Heart right ventricle (tissue), 16 donors: ENCODE results near the gene ANKRD33B. TPM values are rescaled to one million over a fixed set of nuclear protein-coding genes. Genes with fewer than 3 reads are reported as not detected.

Experiments
- ATAC-seq, 8 donors: fragments of 200-7000 bp; cut with Tn5 transposase; one replicate each; pipeline ENCODE4 v1.9.1; 2020; ENCODE audit warnings: mild to moderate bottlenecking in 8 of 8, moderate library complexity in 8 of 8, moderate number of reproducible peaks in 1 of 8
- DNase-seq, 2 donors: peaks; one replicate each; pipeline ENCODE4 v3.0.0-alpha.2; 2020
- H3K27ac ChIP-seq, 10 donors: fragments of 200-600 bp; sonication (generic) in 2 of 10; one replicate each; pipeline versions ENCODE4 v1.5.0 to v1.8.0; 2020 to 2022; ENCODE audit warnings: mild to moderate bottlenecking in 3 of 10
- H3K27me3 ChIP-seq, 7 donors: fragments of 200-600 bp; one replicate each; pipeline ENCODE4 v1.8.0; 2021 to 2022; ENCODE audit warnings: mild to moderate bottlenecking in 2 of 7
- H3K36me3 ChIP-seq, 9 donors: fragments of 200-600 bp; sonication (generic) in 1 of 9; one replicate each; pipeline versions ENCODE4 v1.5.0 to v1.8.0; 2020 to 2022; ENCODE audit warnings: mild to moderate bottlenecking in 2 of 9
- H3K4me1 ChIP-seq, 9 donors: fragments of 200-600 bp; sonication (generic) in 1 of 9; one replicate each; pipeline versions ENCODE4 v1.5.0 to v1.8.0; 2020 to 2022; ENCODE audit warnings: mild to moderate bottlenecking in 4 of 9
- H3K4me3 ChIP-seq, 10 donors: fragments of 200-600 bp; sonication (generic) in 2 of 10; one replicate each; pipeline versions ENCODE4 v1.5.0 to v1.8.0; 2020 to 2022; ENCODE audit warnings: mild to moderate bottlenecking in 7 of 10, moderate library complexity in 2 of 10
- H3K9me3 ChIP-seq, 11 donors: fragments of 200-600 bp in 10 of 11; sonication (generic) in 2 of 11; one replicate each; pipeline versions ENCODE4 v1.5.0 to v1.8.0; 2013 to 2022; ENCODE audit warnings: mild to moderate bottlenecking in 2 of 11, control low read depth in 1 of 11, moderate library complexity in 1 of 11
- WGBS, 2 donors: extraction: QIAGEN DNeasy Blood & Tissue Kit; methylation state at CpG; one replicate each; pipeline ENCODE4 v1.1.7; 2013; ENCODE audit warnings: inconsistent platforms in 1 of 2; 5-methylcytosine and 5-hydroxymethylcytosine counted together
- intact Hi-C, 10 donors: fragments of 100-400 bp; cut with DNase I; formaldehyde crosslinking; loops; one replicate each; pipeline versions ENCODE4 v1.11.1 to v1.14.2; 2022
- polyA plus RNA-seq, 2 donors: library from polyadenylated mRNA; stranded (reverse); fragments of 200-250 nt; gene quantifications; one replicate each; pipeline ENCODE4 v1.2.3, GENCODE V29; 2013
- total RNA-seq, 10 donors: library from RNA; stranded (reverse); fragmentation: NEBNext Ultra II Directional in 3 of 10; extraction: Animal tissue kit (Norgen Biotek cat#: 25700) in 3 of 10; gene quantifications; one replicate each; pipeline versions ENCODE4 v1.2.1 to v1.2.4, GENCODE V29; 2021 to 2023
- TF ChIP-seq, protein P1 (sequence below), 9 donors: fragments of 200-600 bp; sonication (generic) in 2 of 9; IDR thresholded peaks; one replicate each; pipeline versions ENCODE4 v1.5.0 to v1.8.0; 2021 to 2022; ENCODE audit warnings: antibody characterized with exemption in 9 of 9, mild to moderate bottlenecking in 5 of 9, moderate library complexity in 1 of 9
- donor health status: Arrhythmogenic right ventricular cardiomyopathy.
- donor health status: ischemic (EF 13 %, LVEDD 7.1; RV severe dilation, severe dysfunction).
- donor health status: healthy with polysubstance abuse.
- donor health status: DM: no; HTN: yes; CAD: no.
- donor health status: DM: no; HTN: no; CAD: no.
- donor health status: ischemic (EF 25% LVEDD 6.9; RV normal size, moderate dysfunction).
- donor health status: ischemic (EF 25% LVEDD 5.7; RV mildly dilated, moderate dysfunction).
- donor health status: healthy.
- donor health status: DM: yes; HTN: yes; CAD: no.
- donor health status: Ischemic cardiomyopathy.
- donor health status: ischemic (EF 35%, LVEDD 5.7; RV mildly dilated, moderate dysfunction).
- donor health status: nonischemic (EF 11% LVEDD 7.7; RV severe dilation, severe dysfunction).
- donor health status: DM: yes; HTN: yes; CAD: no.
- donor health status: PGD.
- donor health status: ischemic (EF 29% LVEDD 5.4; RV normal size, mild dysfunction).
- donor health status: nonischemic (EF 23%, LVEDD 6.1; RV moderate dilation, normal function).

The ANKRD33B gene
- total and polyA plus RNA-seq, 12 donors, result 0.46 to 33.0 (median 13.3) TPM

DNA sequence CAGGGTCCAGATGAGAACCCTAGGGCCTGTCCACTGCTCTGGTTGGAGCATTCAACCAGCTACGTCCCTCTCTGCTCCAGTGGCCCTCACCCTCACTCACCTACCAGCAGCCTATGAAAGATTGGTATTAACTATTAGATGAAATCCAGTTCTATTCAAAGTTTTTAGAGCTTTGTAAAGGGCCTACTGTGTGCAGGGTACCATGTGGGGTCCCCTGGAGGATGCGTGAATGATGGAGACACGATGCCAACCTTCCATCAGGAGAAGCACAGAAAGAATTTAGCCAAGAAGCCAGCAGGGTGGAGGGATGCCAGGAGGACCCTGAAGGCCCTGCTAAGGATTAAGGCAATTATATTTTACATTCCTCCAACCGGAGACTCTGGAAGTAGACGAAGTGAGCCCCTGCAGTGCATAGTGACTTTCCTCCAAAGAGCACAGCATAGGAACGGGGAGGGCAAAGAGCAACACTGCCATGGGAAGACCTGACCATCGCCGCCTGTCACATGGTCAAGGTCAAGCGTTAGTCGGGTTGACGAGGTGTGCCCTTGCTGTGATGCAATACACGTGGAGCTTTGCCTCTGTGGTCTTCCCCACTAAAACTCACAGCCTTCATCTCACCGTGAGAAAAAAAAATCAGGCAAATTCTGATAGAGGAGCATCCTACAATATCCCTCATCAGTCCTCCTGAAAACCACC lies 22.8 kb upstream of the ANKRD33B start:
- intact Hi-C loops, result no loop called here
- WGBS, 2 donors, result 90 to 93% methylated on average over 13 of the region's 13 CpGs
- H3K4me1 ChIP-seq, result peaks cover 0 to 43% (median 14%) of the 10 kb centered on the region in 9 donors
- peaks cover 0 to 7% (median 0%) of the 10 kb centered on the region in 7 donors for H3K27me3 ChIP-seq
- ATAC-seq (no peak), DNase-seq (no peak)
- TF ChIP-seq, protein P1, sequence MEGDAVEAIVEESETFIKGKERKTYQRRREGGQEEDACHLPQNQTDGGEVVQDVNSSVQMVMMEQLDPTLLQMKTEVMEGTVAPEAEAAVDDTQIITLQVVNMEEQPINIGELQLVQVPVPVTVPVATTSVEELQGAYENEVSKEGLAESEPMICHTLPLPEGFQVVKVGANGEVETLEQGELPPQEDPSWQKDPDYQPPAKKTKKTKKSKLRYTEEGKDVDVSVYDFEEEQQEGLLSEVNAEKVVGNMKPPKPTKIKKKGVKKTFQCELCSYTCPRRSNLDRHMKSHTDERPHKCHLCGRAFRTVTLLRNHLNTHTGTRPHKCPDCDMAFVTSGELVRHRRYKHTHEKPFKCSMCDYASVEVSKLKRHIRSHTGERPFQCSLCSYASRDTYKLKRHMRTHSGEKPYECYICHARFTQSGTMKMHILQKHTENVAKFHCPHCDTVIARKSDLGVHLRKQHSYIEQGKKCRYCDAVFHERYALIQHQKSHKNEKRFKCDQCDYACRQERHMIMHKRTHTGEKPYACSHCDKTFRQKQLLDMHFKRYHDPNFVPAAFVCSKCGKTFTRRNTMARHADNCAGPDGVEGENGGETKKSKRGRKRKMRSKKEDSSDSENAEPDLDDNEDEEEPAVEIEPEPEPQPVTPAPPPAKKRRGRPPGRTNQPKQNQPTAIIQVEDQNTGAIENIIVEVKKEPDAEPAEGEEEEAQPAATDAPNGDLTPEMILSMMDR (IDR thresholded peaks at IDR 0.05), result no peak
- no peaks in the 10 kb centered on the region for H3K36me3 ChIP-seq
- no peak overlapping the region for H3K4me3 ChIP-seq
- no peak overlapping the region for H3K27ac ChIP-seq
- H3K9me3 ChIP-seq, result no peaks in the 10 kb centered on the region

DNA sequence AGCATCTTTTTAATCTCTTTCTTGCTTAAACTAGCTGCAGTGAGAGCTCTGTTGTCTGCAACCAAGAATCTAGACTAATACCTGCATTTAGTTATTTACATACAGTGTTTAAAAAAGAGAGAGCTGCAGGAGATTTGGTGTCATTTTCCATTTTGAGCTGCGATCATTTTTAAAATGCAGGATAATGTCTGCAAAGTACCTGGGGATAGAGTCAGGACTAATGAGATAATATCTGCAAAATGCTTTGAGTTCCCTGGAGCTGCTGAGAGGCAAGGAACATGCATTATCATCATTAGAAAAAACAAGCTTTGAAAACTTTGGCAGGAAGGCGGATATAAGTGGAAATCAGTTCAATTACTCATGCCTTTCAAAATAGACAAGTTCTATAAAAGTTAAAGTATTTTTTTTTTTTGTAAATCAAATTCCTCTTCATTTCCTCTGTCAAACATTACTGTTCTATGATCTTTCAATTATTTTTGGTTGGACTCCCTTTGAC lies 21.8 kb upstream of the ANKRD33B start:
- WGBS, 2 donors, result 69 to 73% methylated on average over 2 of the region's 2 CpGs
- TF ChIP-seq, protein P1 (IDR thresholded peaks at IDR 0.05), result no peak
- Histone ChIP-seq H3K4me3 (no peak overlapping the region), H3K9me3 (no peaks in the 10 kb centered on the region), H3K4me1 (peaks cover 0 to 41% (median 7%) of the 10 kb centered on the region in 9 donors), H3K27ac (no peak overlapping the region), H3K36me3 (no peaks in the 10 kb centered on the region), H3K27me3 (peaks cover 0 to 7% (median 0%) of the 10 kb centered on the region in 7 donors)
- DNase-seq (no peak), ATAC-seq (no peak)
- intact Hi-C loops, result no loop called here

DNA sequence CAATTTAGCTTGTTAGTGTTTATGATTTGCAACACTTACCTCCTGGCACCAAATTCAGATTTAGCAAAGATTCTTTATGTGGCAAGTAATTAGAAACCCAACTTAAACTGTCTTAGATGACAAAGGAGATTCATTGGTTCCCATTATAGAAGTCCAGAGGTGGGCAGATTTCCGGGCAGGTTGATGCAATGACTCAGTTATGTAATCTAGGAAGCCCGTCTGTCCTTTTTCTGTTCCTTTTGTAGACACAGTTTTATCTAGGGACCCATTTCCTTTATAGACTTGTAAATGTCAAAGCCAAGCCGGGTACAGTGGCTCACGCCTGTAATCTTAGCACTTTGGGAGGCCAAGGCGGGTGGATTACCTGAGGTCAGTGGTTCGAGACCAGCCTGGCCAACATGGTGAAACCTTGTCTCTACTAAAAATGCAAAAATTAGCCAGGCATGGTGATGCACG lies 20.3 kb upstream of the ANKRD33B start:
- DNase-seq, result no peak
- no peaks in the 10 kb centered on the region for H3K36me3 ChIP-seq

DNA sequence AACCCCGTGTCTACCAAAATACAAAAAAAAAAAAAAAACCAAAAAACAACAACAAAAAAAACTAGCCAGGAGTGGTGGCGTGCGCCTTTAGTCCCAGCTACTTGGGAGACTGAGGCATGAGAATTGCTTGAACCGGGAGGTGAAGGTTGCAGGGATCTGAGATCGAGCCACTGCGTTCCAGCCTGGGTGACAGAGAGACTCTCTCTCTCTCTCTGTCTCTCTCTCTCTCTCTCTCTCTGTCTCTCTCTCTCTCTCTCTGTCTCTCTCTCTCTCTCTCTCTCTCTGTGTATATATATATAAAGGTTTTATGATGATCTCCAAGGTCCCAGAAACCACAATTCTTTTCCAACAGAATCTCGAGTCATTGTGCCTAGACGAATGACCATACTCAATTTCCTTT lies 18.8 kb upstream of the ANKRD33B start:
- peaks cover 0 to 17% (median 0%) of the 10 kb centered on the region in 9 donors for H3K4me1 ChIP-seq
- no peak for DNase-seq
- H3K4me3 ChIP-seq, result no peak overlapping the region
- no peaks in the 10 kb centered on the region for H3K9me3 ChIP-seq
- intact Hi-C loops, result no loop called here
- no peak overlapping the region for H3K27ac ChIP-seq
- H3K27me3 ChIP-seq, result peaks cover 0 to 7% (median 0%) of the 10 kb centered on the region in 7 donors
- 87 to 88% methylated on average over 8 of the region's 8 CpGs for WGBS, 2 donors
- no peaks in the 10 kb centered on the region for H3K36me3 ChIP-seq
- TF ChIP-seq, protein P1 (IDR thresholded peaks at IDR 0.05), result no peak
- ATAC-seq, result no peak

More for the DNA sequence above, 20.3 kb upstream of the ANKRD33B start:
- TF ChIP-seq, protein P1 (IDR thresholded peaks at IDR 0.05), result no peak
- intact Hi-C loops, result no loop called here
- Histone ChIP-seq H3K4me3 (no peak overlapping the region), H3K9me3 (no peaks in the 10 kb centered on the region), H3K27ac (no peak overlapping the region), H3K4me1 (peaks cover 0 to 29% (median 0%) of the 10 kb centered on the region in 9 donors), H3K27me3 (peaks cover 0 to 7% (median 0%) of the 10 kb centered on the region in 7 donors)
- 75 to 76% methylated on average over 7 of the region's 7 CpGs for WGBS, 2 donors
- no peak for ATAC-seq
